ENCODE results near the gene TRAF4.
A peak's percentile ranks its signal among the peaks of the same experiment; 100 is the strongest.

TRAF4 gene

GRCh38 chr17:28725660-28726225 lies 18.1 kb upstream of the TRAF4 start:
- Histone ChIP-seq H3K9me3 (ENCODE audit: insufficient read depth, low read length, severe bottlenecking) (no peaks in the 10 kb centered on the region), H2AFZ (ENCODE audit: low read depth, low read length) (no peak overlapping the region), H3K4me1 (ENCODE audit: insufficient read depth, low read length) (peaks cover 64% of the 10 kb centered on the region), H3K27me3 (ENCODE audit: insufficient read depth, low read length, poor library complexity) (no peaks in the 10 kb centered on the region), H3K4me2 (ENCODE audit: insufficient read depth, low read length) (peak overlapping the region; percentile 94), H3K9ac (ENCODE audit: low read depth, low read length) (peak overlapping the region; percentile 30; the same call in 1 of the 2 replicates), H4K20me1 (ENCODE audit: insufficient read depth, low read length) (peaks cover 47% of the 10 kb centered on the region), H3K79me2 (ENCODE audit: insufficient read depth, low read length) (peaks cover 26% of the 10 kb centered on the region), H3K27ac (ENCODE audit: low read length) (no peak overlapping the region), H3K4me3 (ENCODE audit: low read depth in 1 of 2, low read length in 2 of 2) (peak overlapping the region in 1 of 2 experiments; percentile 39; a peak in 2 of 4 replicates), H3K36me3 (ENCODE audit: insufficient read depth, low read length) (peaks cover 46% of the 10 kb centered on the region)
- TF ChIP-seq CTCF (IDR thresholded peaks at IDR 0.05; ENCODE audit: borderline replicate concordance, extremely low read depth, low read length, poor library complexity, severe bottlenecking) = no peak
- ATAC-seq (ENCODE audit: insufficient read depth, low read depth) (peak; percentile 2), DNase-seq (no peak)

- H3K9ac ChIP-seq (ENCODE audit: low read depth, low read length) = peak within 1 kb of the TSS; percentile 67
- no peaks in the 10 kb centered on the region for H3K9me3 ChIP-seq (ENCODE audit: insufficient read depth, low read length, severe bottlenecking)
- DNase-seq = peak; percentile 79
- H3K27me3 ChIP-seq (ENCODE audit: insufficient read depth, low read length, poor library complexity) = no peaks in the 10 kb centered on the region
- H3K36me3 ChIP-seq (ENCODE audit: insufficient read depth, low read length) = peaks cover 41% of the 10 kb centered on the region
- H3K4me2 ChIP-seq (ENCODE audit: insufficient read depth, low read length) = peak within 1 kb of the TSS; percentile 94
- H2AFZ ChIP-seq (ENCODE audit: low read depth, low read length) = peak within 1 kb of the TSS; percentile 87
- peak within 1 kb of the TSS; percentile 45 to 69 for H3K4me3 ChIP-seq (ENCODE audit: low read depth in 1 of 2, low read length in 2 of 2)
- peak within 1 kb of the TSS; percentile 67 for H3K27ac ChIP-seq (ENCODE audit: low read length)
- H4K20me1 ChIP-seq (ENCODE audit: insufficient read depth, low read length) = peaks cover 42% of the 10 kb centered on the region
- ATAC-seq (ENCODE audit: insufficient read depth, low read depth) = peak; percentile 60
- peaks cover 59% of the 10 kb centered on the region for H3K4me1 ChIP-seq (ENCODE audit: insufficient read depth, low read length)
- H3K79me2 ChIP-seq (ENCODE audit: insufficient read depth, low read length) = peaks cover 21% of the 10 kb centered on the region
- TF ChIP-seq CTCF (IDR thresholded peaks at IDR 0.05; ENCODE audit: borderline replicate concordance, extremely low read depth, low read length, poor library complexity, severe bottlenecking) (no peak), EZH2 (IDR thresholded peaks at IDR 0.05; ENCODE audit: borderline replicate concordance, low read depth, low read length, severe bottlenecking) (no peak)
Measured at GRCh38 chr17:28726226-28726626, 17.6 kb upstream of the TRAF4 start, which contains the start of gene TLCD1. TSS of gene TLCD1 (minus strand) at chr17:28726233. CDS start at chr17:28726097, 136 bp downstream.

GRCh38 chr17:28726627-28727491 lies 17.0 kb upstream of the TRAF4 start:
- TF ChIP-seq CTCF (IDR thresholded peaks at IDR 0.05; ENCODE audit: borderline replicate concordance, extremely low read depth, low read length, poor library complexity, severe bottlenecking) (peak; percentile 100), EZH2 (IDR thresholded peaks at IDR 0.05; ENCODE audit: borderline replicate concordance, low read depth, low read length, severe bottlenecking) (no peak)
- H3K9ac ChIP-seq (ENCODE audit: low read depth, low read length) = peak overlapping the region; percentile 67
- H3K36me3 ChIP-seq (ENCODE audit: insufficient read depth, low read length) = peaks cover 35% of the 10 kb centered on the region
- ATAC-seq (ENCODE audit: insufficient read depth, low read depth) (peak; percentile 68), DNase-seq (peak; percentile 92)
- H3K9me3 ChIP-seq (ENCODE audit: insufficient read depth, low read length, severe bottlenecking) = no peaks in the 10 kb centered on the region
- peaks cover 53% of the 10 kb centered on the region for H3K4me1 ChIP-seq (ENCODE audit: insufficient read depth, low read length)
- H2AFZ ChIP-seq (ENCODE audit: low read depth, low read length) = peak overlapping the region; percentile 87
- peak overlapping the region; percentile 45 to 69 for H3K4me3 ChIP-seq (ENCODE audit: low read depth in 1 of 2, low read length in 2 of 2)
- peak overlapping the region; percentile 94 for H3K4me2 ChIP-seq (ENCODE audit: insufficient read depth, low read length)
- H3K79me2 ChIP-seq (ENCODE audit: insufficient read depth, low read length) = peaks cover 15% of the 10 kb centered on the region
- H3K27ac ChIP-seq (ENCODE audit: low read length) = peak overlapping the region; percentile 67
- peaks cover 36% of the 10 kb centered on the region for H4K20me1 ChIP-seq (ENCODE audit: insufficient read depth, low read length)
- H3K27me3 ChIP-seq (ENCODE audit: insufficient read depth, low read length, poor library complexity) = no peaks in the 10 kb centered on the region

Data from DND-41 (cell line).